ENCODE data around the gene USP21. TPM values are rescaled to one million over a fixed set of nuclear protein-coding genes. Genes with fewer than 3 reads are reported as not detected.
A peak's percentile ranks its signal among the peaks of the same experiment; 100 is the strongest.

USP21 gene
- total RNA-seq, 1 donor from 2014 or later = 45.7 TPM

DNA sequence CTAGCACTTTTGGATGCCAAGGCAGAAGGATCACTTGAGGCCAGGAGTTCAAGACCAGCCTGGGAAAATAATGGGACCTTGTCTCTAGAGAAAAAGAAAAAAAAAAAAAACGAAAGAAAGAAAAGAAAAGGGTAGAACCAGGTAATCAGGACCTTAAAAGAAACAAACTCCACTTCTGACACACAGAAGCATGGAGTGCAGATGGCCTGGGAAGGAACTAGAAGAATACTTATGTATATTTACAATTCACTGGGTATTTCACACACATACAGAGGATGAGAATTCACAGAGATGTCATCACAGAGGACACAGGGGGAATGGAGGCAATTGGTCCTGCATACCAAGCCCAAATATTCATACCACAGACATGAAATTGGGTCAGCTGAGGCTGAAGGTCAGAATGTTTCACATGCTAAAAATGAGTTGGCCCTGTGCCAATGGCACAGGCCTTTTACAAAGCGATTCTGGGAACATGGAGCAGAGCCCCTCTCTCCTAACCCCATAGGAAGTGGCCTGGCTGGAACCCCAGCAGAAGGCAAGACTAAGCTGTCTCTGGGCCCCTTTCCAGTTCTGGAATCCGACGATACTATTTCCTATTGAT is 13.6 kb downstream of the USP21 start:
- TF ChIP-seq, protein P1, sequence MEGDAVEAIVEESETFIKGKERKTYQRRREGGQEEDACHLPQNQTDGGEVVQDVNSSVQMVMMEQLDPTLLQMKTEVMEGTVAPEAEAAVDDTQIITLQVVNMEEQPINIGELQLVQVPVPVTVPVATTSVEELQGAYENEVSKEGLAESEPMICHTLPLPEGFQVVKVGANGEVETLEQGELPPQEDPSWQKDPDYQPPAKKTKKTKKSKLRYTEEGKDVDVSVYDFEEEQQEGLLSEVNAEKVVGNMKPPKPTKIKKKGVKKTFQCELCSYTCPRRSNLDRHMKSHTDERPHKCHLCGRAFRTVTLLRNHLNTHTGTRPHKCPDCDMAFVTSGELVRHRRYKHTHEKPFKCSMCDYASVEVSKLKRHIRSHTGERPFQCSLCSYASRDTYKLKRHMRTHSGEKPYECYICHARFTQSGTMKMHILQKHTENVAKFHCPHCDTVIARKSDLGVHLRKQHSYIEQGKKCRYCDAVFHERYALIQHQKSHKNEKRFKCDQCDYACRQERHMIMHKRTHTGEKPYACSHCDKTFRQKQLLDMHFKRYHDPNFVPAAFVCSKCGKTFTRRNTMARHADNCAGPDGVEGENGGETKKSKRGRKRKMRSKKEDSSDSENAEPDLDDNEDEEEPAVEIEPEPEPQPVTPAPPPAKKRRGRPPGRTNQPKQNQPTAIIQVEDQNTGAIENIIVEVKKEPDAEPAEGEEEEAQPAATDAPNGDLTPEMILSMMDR (conservative IDR thresholded peaks at IDR 0.05) = no peak
- peak overlapping the region; percentile 43 for H3K27ac Mint-ChIP-seq
- peaks cover 21% of the 10 kb centered on the region for H3K36me3 Mint-ChIP-seq
- H3K9me3 Mint-ChIP-seq = no peaks in the 10 kb centered on the region
- H3K4me1 Mint-ChIP-seq (ENCODE audit: unreplicated experiment) = peaks cover 22% of the 10 kb centered on the region
- no peak overlapping the region for H3K4me3 Mint-ChIP-seq
- H3K27me3 Mint-ChIP-seq = no peaks in the 10 kb centered on the region
- DNase-seq (ENCODE audit: extremely low spot score, unreplicated experiment) = no peak

DNA sequence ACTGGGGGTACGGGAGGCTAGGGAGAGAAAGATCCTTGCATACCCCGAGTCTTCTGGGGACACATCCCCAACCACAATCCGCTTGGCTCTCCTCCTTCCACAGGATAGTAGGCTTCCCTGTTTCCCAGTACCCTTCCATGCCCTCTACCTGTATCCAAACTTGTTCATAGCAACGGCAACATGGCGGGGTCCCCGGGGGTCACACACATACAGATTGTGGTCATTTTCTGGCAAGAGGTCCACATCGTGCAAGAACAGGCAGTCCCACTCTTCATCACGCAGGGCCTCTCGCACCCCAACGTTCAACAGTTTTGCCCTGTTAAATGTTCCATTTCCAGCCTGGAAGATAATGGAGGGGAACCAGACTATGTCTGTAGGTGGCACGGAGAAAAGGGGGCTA is 14.4 kb downstream of the USP21 start:
- H3K9me3 Mint-ChIP-seq = no peaks in the 10 kb centered on the region
- H3K27ac Mint-ChIP-seq = no peak overlapping the region
- H3K4me3 Mint-ChIP-seq = no peak overlapping the region
- H3K27me3 Mint-ChIP-seq = no peaks in the 10 kb centered on the region
- peaks cover 21% of the 10 kb centered on the region for H3K36me3 Mint-ChIP-seq
- peaks cover 26% of the 10 kb centered on the region for H3K4me1 Mint-ChIP-seq (ENCODE audit: unreplicated experiment)
- TF ChIP-seq, protein P1 (conservative IDR thresholded peaks at IDR 0.05) = no peak
- no peak for DNase-seq (ENCODE audit: extremely low spot score, unreplicated experiment)

DNA sequence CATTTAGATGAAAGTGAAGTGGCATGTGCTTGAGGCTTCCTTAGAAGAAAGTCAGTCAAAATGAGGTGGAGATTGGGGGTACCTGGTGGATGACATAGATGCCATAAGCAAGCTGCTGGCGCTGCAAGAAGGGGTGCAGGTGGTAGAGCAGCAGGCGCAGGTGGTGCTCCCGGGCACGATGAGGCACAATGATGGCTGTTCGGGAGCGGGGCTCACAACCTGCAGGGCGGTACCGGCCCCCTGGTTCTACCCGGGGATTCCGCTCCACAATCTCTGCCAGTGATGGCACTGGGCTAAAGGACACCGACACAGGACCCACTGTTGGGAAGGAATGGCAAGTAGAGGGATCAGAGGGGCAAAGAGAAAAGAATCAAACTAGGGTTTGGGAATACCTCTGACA is 15.6 kb downstream of the USP21 start:
- Mint-ChIP-seq H3K27ac (no peak overlapping the region), H3K9me3 (no peaks in the 10 kb centered on the region), H3K4me1 (ENCODE audit: unreplicated experiment) (peaks cover 26% of the 10 kb centered on the region), H3K36me3 (peaks cover 21% of the 10 kb centered on the region), H3K27me3 (no peaks in the 10 kb centered on the region), H3K4me3 (peak overlapping the region; percentile 46)
- TF ChIP-seq, protein P1 (conservative IDR thresholded peaks at IDR 0.05) = no peak
- DNase-seq (ENCODE audit: extremely low spot score, unreplicated experiment) = no peak

DNA sequence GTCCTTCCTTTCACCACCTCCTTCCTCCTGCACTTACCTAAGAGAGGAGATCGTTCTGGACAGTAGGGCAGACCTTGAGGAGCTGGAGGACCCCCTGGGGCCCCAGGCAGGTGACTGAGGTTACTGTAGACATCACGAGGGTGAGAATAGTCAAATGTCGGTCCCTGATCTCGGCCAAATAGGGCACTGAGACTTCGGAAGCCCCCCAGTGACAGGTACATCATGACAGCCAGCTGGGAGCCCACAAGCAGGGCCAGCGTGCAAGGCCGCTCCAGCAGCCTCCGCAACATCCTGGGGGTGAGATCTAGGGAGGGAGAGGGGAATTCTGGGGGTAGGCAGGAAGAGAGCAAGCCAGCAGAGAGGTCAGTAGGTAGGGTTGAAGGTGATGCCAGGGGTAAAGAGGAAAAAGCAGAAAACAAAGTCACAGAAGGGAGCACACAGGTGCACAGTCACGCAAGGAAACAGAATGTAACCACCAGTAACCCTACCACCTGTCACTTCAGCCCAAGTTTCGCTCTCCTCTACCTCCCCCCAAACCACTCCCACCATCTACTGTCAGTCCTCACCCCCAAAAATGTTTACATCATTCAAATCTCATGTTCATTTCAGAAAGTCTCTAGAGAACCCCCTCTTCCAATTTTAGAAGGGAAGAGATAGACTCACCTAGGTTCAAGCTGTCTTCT is 16.6 kb downstream of the USP21 start:
- peaks cover 21% of the 10 kb centered on the region for H3K36me3 Mint-ChIP-seq
- DNase-seq (ENCODE audit: extremely low spot score, unreplicated experiment) = no peak
- TF ChIP-seq, protein P1 (conservative IDR thresholded peaks at IDR 0.05) = no peak
- H3K27me3 Mint-ChIP-seq = no peaks in the 10 kb centered on the region
- H3K9me3 Mint-ChIP-seq = no peaks in the 10 kb centered on the region
- peak overlapping the region; percentile 98 for H3K27ac Mint-ChIP-seq
- H3K4me1 Mint-ChIP-seq (ENCODE audit: unreplicated experiment) = peaks cover 26% of the 10 kb centered on the region
- H3K4me3 Mint-ChIP-seq = peak overlapping the region; percentile 100

DNA sequence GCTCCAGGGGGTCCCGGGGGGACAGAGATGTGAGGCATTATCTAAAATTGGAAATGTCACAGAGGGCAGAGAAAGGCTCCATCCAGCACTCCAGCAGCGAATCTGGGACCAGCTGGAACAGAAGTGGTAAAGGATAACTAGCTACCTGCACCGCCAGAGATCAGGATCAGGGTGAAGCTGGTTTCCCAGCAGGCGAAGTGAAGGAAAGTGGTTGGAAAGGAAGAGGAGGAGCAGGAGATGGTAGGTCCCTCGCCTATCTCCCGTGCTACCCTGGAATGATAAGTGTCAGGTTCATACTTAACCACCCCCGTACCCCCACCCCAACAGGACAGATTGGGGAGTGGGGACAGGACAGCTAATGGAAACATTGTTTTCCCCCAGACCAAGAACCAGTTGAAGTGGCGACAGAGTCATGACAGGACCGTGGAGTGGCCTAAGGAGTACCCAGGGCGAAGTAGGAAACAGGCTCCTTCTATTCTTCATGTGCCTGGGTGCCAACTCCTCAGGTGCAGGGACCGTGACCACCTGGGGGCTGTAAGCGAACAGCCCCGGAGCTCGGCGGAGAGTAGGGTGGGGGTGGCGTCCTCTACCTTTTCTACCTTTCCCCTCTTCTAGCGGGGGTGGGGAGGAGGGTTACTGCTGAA is 17.3 kb downstream of the USP21 start:
- H3K27me3 Mint-ChIP-seq = no peaks in the 10 kb centered on the region
- no peaks in the 10 kb centered on the region for H3K9me3 Mint-ChIP-seq
- peak overlapping the region; percentile 100 for H3K4me3 Mint-ChIP-seq
- TF ChIP-seq, protein P1 (conservative IDR thresholded peaks at IDR 0.05) = no peak
- H3K27ac Mint-ChIP-seq = peak overlapping the region; percentile 98
- H3K36me3 Mint-ChIP-seq = peaks cover 21% of the 10 kb centered on the region
- H3K4me1 Mint-ChIP-seq (ENCODE audit: unreplicated experiment) = peaks cover 26% of the 10 kb centered on the region
- no peak for DNase-seq (ENCODE audit: extremely low spot score, unreplicated experiment)
